GM21423 (cell line): ENCODE data around the gene PHACTR1.

Experiments
- ATAC-seq: cut with Tn5 transposase; IDR thresholded peaks from one replicate; pipeline ENCODE4 v1.9.1; 2021; ENCODE audit warnings: mild to moderate bottlenecking, moderate library complexity; ENCODE audit not compliant: unreplicated experiment

PHACTR1 gene

DNA sequence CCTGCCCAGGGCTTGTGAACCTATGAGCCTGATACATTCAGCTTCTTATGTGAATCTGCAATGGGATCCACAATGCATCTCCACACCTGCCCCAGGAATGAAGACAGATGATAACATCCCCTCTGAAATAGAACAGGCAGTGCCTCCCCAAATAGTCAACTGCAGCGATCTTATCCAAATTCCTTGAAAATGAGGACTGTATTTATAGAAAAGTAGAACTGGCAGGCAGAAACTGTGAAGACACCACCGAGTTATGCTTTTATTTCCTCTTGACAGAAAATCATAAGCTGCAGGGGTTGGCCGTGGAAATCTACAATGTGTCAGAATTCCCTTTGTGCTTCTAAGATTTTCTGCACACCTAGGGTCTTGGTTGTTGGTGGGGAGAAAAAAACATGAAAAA lies 341.5 kb downstream of the PHACTR1 start:
- ATAC-seq: no peak

DNA sequence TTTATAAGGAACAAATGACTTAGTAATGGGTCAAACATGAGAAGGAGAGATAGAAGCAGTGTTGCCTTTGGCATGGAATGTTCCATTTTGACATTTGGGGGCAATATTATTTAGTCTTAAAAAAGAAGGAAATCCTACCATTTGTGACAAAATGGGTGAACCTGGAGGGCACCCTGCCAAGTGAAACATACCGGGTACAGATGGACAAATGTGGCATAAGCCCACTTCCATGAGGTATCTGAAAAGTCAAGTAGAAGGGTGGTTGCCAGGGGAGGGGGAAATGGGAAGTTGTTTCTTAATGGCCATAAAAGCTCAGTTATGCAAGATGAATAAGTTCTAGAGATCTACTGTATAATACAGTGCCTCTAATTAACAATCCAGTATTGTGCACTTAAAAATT lies 342.5 kb downstream of the PHACTR1 start:
- no peak for ATAC-seq

DNA sequence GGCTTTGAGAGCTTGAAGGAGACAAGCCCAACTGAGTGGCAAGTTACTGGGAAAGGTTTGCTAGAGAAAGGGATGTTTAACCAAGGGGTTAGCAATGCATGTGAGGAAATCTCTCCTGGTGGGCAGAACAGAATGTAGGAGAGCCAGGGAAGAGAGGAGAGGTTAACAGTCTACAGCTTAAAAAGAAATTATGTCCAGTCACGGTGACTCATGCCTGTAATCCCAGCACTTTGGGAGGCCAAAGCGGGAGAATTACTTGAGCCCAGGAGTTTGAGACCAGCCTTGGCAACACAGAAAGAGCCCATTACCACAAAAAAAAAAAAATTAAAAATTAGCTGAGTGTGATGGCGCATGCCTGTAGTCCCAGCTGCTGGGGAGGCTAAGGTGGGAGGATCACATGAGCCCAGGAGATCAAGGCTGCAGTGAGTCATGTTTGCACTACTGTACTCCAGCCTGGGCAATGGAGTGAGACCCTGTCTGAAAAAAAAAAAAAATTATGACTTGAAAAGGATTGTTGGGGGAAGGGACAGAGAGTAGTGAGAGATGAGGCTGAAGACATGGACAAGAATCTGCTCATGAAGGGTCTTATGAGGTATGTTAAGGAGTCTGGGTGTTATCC lies 346.8 kb downstream of the PHACTR1 start:
- no peak for ATAC-seq

DNA sequence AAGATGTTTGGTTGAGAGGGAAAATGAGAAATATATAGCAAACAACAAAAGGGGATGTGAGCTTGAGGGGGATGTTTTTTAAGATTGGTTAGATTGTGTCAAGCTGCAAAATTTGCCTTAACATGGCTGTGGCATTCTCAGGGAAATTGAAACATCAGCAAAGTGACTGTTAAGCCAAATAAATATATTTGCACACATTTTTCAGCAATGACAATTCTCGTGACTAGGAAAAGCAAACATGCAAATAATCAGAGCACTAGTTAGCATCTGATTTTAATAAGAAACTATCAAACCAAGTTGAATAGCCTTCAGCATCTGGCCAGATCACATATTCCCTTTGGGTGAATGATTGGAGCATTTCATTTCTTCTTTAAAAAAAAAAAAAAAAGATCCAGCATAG lies 349.0 kb downstream of the PHACTR1 start:
- no peak for ATAC-seq

DNA sequence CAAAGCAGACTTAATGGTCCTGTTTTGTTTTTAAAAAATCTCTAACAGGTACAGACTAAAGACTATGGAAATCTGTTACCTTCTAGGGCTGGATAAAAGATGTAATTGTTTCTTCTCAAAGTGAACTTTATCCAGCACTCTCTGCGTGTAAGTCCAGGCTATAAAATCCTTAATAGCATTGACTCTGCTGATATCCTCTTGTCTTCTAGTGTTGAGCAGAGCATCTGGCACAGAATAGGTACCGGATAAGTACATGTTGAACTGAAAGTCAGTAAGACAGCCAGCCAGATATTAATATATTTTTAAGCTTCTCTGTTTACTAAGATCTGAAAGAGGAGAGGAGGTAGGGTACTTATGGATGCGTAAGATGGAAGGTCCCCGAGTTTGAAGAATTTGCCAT lies 349.5 kb downstream of the PHACTR1 start:
- ATAC-seq: no peak

DNA sequence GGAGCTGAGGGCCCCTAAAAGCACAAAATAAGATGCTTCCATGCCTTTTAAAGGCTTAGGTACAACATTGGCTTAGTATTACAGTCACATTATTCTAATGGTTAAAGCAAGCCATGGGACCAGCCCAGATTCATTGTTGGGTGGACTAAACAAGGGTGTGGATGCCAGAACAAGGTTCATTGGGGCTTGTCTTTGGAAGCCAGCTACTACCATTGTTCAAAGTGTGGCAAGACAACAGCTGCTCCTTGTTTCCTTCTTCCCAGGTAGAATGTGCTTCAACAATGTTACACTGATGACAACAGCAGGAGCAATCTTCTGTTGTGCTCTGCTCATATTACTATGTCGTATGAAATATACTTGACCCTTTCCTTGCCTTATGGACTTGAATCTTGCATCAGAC lies 350.3 kb downstream of the PHACTR1 start:
- ATAC-seq: no peak

DNA sequence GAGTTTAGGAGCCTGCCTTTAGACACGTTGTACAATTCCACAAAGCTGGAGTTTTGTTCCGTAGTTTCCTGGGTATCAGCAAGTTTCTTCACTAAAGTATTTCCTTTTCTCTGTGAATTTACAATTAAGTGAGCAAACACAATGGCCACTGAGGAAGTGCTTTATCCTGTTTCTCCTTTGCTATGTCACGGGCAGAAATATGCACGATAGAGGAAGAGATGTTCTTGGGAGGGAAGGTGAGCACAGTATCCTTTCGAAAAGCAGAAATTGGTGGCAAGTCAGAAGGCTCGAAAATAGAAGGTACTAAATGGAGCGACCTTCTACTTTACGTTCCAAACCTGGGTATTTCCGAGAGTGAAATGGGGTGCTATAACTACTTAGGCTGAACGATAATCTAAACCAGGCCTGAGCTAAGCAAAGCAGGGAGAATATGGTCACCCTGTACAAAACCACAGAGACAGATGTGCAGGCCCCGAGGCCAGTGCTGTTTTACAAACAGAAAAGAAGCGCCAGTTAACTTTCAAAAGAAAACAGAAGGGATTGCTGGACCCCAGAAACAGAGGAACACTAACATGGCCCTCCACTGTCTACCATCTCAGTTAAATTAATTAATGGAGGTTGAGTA lies 352.1 kb downstream of the PHACTR1 start:
- ATAC-seq: no peak

DNA sequence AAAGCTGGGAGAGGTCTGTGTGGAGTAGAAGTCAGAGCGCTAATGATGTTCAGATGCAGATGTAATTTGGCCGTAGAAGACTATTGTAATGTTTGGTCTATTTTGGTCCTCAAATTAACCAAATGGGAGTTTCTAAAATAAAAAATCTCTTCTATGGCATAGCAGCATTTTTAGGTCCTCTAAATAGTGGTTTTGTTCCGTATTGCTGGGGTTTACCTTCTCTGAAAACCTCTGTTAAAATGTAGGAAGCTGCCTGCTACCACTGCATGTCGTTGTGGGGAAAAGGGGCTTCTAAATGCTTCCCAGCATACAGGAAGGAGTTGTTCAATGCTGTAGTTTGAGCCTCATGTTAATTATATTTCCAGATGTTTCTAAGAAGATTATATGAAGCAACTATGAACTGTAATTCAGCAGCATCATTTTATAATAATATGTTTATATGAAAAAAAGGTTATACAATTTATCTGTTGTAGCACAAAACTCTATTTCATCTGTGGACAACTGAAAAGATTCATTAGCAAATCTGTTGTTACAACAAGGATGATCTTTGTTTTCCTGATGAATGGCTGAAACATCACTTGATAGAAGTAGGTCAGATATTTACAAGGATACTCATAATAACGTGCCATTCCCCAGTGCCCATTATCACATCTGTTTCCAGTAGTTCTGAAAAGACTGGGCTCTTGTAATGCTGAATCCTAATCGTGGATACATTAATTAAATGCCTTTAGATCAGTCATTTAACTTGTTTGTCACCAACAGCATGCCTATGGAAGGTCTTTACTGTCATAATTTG lies 355.2 kb downstream of the PHACTR1 start:
- no peak for ATAC-seq

DNA sequence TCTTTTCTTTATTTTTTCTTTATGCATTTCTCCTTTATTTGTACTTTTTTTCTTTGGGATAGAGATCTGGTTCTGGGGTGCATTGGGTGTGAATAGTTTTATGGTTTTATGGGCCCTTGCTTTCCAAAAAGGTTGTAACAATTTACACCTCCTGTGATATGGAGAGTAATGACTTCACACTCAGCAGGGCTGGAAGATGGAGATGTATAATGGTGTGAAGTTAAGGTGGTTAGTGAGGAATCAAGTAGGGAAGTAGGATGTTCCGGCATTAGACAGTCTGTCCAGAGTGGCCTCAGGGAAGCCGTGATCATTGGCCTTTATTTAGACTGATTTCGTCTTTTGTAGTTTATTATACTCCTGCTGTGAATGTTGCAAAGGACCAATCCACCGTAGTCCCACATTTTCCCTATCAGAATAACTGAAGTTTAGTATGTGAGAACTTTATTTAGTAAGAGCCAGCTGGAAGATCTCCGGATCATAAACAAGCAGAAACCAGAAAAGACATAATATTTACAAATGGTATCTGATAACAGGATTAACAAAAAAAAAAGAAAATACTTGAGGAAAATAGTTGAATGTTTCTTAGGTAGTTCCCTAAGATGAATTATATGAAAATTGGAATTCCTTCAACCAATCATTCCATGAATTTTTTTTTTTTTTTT lies 356.2 kb downstream of the PHACTR1 start:
- ATAC-seq: no peak

DNA sequence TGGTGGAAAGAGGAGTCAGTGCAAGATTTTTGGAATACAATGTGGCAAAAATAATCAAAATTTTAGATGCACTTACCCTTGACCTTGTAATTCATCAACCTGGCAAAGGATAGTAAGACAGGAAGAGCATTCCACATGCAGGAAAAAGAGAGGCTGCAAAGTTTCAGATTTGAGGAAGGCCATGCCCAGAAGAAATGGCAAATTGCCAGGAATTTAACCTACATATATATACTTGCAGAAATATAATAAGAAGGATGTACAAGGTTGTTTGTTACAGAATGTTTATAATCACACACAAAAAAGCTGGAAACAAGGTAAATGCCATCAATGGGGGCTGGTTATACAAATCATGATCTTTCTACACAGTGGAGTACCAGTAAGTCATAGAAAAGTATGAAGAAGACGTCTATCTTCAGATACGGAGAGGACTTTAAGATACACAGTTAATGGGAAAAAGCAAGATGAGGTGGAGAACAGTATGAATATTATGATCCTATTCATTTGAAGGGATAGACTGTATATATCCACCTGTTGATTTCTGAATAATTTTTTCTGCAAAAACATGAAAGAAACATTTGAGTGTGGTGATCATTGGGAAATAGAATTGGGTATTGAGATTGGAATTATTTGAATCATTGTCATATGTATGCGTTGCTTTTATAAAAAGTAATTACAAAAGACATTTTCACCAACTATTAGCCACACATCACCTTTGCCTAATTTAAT lies 358.0 kb downstream of the PHACTR1 start:
- no peak for ATAC-seq

DNA sequence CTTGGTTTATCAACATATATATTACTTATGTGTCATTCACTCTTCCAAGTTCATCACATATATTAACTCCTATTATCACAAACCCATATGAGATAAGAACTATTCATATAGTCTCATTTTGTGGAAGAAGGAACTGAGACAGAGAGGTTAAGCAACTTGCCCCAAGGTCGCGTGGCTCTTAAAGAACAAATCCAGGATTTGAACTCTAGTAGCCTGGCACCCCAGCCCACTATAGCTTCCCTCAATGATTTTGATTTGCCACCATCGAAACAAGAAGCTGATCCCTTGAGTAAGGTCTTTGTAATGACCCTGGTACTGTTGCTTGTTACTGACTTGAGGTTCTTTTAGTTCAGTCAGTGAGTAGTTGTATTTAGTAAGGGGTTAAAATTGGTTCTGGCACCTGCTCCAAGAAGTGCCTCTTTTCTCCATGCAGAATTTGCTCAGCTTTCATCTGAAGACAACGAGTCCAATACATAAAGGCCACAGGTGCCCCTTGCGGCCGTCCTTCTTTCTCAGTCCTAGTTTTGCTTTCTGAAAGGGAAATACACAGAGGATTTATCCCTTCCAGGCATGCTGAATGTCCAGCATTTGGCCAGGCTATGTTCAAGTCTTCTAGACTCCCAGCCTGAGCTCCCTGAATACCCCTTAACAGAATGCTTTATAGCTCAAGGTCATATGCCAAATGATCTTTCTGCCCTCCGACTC lies 358.7 kb downstream of the PHACTR1 start:
- ATAC-seq: no peak

DNA sequence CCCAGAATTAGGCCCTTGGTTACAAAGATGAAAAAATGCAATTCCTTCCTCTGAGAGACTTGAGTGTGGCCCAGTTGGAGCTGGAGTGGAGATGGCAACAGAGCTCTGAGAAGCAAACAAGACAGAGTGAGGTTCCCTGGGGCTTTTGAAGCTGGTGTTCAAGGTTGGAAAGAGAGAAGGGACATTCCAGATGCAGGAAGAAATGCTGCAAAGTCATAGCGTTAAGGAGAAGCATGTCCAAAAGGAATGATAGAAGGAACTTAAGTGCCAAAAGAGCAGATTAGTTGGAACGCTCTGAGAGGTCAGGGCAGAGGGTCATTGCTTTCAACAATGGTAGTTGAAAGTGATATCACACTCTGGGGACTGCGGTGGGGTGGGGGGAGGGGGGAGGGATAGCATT lies 360.0 kb downstream of the PHACTR1 start:
- ATAC-seq: no peak

DNA sequence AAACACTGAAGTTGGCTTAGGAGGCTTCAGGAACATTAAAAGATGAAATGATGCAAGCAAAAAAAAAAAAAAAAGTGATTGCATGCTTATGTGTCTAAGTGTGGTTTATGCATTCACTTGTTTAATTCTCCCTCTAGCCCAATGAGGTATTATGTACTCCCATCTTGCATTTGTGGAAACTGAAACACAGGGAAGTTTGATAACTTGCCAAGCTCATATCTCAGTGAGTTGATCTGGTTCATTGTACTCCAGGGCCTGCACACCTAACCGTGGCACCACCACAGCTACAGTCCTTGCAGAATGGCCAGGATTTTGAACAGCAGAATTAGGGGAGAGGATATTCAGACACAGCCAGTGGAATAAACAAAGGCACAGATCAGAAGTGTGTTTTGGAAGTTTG lies 360.6 kb downstream of the PHACTR1 start:
- no peak for ATAC-seq

DNA sequence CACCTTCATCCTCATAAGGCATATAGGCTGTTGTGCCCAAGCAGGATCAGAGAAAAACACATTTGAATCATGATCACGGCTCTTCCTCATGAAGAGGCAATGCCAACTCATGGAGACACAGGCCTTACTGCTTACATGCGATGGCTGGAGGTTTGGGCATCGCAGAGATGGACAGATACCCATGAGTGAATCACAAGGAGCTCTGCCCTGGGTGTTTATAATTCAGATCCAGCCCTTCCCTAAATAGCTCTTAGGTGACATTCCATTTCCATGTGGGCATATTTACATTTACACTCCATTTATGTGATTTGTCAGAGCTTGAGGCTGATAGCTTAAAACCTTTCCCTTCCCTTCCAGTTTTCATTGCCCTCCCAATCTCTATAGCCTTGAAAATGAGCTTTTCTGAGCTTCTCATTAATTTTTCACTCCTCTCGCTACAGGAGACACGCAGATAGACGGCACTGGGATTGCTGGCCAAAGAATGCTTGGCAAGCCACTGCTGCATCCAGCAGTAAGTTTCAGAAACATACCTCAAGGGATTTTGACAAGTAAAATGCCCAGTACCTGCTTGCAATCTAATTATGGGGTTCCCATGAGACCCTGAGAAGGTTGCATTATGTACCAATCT lies 362.6 kb downstream of the PHACTR1 start:
- no peak for ATAC-seq

DNA sequence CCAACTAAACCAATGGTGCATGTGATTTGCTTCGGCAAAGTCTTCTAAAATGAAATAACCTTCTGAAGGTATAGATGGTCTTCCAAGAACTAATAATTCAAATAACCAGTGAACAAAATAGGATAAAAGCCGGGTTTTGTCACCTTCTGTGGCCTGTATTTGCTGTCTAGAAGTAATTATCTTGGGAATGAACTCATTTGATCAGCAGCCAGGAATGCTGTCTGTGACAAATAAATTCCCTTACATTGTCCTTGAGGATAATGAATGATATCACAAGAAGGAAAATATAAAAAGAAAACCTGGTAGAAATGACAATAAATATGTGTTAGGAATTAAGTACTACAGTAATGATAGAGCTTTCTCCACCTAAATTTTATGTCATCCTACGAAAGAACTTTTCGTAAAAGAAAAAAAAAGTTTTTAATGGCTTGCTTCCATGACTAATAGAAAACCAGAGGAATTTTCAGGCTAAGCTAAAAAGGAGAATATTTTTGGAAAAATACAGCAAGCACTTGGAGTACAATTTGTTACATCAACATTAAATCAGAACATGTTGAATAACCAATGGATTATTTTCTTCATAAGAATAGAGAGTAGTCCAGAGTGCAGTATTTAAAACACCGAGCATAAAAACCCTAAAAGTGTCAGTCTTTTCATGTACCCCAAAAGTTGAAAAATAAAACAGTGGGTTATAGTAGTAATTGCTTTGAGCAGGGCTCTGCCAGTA lies 364.1 kb downstream of the PHACTR1 start:
- ATAC-seq: no peak

DNA sequence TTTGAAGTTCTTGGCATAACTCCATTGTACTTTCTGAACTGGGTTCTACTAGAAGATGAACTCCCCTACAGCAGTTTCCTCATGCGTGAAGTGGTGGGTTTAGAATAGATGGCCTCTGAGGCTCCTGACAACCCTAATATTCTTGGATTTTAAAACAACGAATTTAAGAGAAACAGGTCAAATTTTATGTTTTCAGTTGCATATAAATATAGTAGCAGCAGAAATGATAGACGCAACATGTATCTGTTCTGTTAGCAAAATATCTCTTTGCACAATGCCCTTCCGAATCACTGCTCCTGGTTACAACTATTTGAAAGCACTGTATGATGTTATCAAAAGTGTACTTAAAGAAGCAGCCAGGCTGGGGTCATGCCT lies 364.6 kb downstream of the PHACTR1 start:
- ATAC-seq: no peak

DNA sequence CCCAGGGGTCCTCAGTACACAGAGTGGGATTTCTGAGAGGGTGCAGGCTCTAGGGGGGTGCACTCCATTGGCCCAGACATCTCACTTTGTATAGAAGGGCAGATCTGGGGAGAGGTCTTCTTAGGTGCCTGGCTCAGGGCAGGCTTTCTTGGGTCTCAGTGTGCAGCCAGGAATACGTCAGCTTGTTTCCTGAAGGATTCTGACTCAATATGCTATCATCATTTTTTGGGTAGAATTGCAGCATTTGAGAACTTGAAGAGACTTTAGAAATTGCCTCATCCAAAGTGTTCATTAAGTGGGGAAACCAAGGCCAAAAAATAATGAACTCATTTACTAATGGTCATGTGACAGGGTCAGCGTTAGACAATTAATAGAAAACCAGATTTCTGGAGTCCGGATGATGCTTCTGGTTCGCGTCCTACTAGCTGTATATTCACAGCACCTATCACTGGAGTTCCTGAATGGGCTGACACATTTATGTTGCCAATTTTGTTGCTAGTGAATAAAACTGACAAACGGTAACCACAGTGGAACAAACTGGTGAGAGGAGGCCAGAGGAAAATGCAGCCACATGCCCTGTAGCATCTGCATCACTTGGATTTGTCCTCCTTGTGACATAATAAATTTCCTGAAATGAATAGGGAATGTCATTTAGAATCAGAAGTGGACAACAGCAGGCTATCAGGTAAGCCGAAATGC lies 372.9 kb downstream of the PHACTR1 start:
- no peak for ATAC-seq

DNA sequence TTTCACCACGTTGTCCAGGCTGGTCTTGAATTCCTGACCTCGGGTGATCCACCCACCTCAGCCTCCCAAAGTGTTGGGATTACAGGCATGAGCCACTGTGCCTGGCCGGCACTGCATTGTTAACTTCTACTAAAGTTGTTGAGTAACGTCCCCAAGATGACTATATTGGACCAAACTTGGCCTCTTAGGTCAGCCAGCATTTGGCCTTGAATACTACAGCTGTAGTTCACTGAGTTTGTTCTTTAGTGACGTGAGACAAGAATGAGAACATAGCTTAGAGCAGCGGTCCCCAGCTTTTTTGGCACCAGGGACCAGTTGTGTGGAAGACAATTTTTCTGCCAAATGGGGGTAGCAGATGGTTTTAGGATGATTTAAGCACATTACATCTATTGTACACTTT lies 374.6 kb downstream of the PHACTR1 start:
- ATAC-seq: no peak
